HG03457 (cell line): ENCODE results near the gene CRTC3.
"Not testable (repeated sequence)": the region's sequence is repeated elsewhere in the genome, so short reads cannot be mapped to it uniquely, and the experiment has no call there.

Source experiments
- ATAC-seq: cut with Tn5 transposase; IDR thresholded peaks from one replicate; pipeline ENCODE4 v1.9.1; 2021; ENCODE audit warnings: moderate number of reproducible peaks; ENCODE audit not compliant: unreplicated experiment

CRTC3 gene

DNA sequence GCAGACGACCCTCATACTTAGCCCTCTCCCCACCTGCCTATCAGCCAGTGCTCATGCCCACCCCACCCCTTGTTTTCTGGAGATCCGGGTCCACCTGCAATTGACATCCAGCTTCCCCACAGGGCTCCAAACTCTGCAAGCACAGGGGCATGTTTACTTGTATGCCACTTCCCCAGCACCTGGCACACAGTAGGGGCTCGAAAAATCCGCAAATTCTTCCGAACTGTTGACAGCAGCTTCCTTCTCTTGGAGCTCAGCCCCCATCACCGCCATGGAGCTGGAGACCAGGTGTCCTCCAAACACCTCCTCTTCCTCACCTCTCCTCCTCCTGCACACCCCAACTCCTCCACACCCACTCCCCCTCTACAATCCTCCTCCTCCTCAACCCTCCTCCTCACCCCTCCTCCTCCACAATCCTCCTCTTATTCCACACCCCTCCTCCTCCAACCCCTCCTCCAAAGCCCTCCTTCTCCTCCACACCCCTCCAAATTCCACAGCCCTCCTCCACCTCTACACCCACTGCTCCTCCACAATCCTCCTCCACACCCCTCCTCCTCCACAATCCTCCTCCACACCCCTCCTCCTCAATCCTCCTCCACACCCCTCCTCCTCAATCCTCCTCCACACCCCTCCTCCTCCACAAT, 117.1 kb downstream of the CRTC3 start:
- no peak for ATAC-seq

DNA sequence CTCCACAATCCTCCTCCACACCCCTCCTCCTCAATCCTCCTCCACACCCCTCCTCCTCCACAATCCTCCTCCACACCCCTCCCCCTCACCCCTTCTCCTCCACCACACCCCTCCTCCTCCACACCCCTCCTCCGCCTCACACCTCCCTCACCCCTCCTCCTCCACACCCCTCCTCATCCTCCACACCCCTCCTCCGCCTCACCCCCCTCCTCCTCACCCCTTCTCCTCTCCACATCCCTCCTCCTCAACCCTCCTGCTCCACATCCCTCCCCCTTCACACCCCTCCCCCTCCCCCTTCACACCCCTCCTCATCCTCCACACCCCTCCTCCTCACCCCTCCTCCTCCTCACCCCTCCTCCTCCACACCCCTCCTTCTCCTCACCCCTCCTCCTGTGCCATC, 117.6 kb downstream of the CRTC3 start:
- no peak for ATAC-seq

DNA sequence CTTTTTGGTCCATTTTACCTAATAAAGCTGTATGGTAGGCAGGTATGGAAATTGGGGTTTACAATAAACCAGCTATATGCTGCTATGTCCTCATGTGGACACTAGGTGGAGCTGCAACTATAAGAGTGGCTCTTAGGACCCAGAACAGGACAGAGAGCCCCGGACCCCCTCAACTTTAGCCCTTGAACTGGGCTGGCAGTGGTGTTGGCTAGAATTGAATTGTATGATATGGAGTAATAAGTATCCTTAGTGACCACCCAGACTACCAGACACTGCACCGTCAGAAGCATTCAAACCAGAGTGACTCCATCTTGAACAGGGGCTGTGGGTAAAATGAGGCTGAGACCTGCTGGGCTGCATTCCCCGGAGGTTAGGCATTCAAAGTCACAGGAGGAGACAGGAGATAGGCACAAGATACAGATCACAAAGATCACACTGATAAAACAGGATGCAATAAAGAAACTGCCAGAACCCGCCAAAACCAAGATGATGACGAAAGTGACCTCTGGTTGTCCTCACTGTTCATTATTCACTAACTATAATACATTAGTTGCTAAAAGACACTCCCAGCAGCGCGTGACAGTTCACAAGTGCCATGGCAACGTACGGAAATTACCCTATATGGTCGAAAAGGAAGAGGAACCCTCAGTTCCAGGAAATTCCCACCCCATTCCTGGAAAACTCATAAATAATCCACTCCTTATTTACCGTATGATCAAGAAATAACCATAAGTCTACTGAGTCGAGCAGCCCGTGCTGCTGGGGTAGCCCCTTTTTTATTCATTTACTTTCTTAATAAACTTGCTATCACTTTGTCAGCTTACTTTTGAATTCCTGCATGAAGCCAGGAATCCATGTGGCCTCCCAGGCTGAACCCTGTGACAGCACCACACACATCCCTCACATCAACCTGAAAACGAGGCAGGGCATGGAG, 118.7 kb downstream of the CRTC3 start:
- no peak for ATAC-seq

DNA sequence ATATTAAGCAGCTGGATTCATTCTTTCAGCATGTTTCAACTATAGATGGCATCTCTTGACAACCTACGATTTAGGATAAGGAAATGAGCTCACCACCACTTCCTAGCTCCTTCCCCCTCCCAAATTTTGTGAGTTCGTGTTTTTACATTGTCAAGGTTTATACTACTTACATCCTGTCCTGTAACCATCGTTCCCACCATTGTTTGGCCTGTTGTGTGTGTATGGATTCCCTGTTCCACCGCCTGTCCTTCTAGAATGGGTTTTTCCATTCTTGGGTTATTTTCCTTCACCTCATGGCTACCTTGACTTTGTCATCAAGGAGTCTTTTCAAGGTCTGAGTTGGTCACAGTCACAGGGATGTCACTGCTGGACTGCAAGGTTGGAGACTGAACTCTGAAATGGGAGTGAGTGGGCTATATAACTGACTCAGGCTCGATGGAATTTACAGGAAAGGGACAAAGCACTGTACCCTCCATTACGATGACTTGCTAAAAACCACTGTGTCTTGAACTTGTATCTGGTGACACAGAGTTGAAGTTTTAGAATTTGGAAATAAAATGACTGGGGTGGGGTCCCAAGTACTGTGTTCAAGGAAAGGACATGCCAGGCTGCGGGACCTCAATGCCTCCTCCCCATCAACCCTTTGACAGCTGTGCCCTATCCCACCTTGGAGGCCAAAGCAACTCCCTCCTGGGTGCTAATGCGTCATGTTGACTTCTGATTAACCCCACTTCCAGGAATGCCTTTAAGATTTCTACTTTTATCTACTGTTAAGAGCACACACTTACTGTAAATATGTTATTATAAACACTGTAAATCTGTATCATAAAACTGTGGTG, 120.6 kb downstream of the CRTC3 start:
- ATAC-seq, result no peak

DNA sequence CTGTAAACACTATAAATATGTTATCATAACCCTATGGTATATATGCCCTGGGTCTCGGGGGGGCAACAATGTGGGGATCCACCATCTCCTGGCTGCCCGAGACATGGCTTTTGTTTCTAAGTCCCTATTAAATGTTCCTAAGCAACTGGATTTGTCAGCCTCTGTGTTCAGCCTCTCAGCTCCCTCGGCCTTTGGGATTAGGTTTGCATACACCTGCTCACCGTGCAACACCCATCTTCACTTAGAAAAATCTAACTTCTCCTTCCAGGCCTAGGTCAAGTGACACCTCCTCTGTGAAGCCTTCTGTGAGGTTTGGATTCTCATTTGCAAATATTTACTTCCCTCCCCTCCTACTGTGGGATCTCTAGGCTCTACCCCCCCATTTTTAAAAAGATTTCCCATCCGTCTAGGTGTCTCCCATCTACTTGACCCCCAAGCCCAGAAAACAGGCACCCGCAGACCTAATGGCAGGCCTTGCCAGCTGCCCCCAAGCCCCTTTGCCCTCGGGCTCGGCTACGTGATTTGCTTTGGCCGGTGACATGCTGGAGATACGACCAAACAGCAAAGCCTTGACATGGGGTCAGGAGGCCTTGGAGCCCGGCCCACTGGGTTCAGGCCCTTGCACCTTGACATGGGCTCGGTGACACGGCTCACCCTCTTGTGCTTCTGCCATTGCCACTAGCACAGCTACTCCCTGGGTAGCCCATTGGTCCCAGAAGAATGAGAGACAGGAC, 121.4 kb downstream of the CRTC3 start:
- ATAC-seq, result no peak

DNA sequence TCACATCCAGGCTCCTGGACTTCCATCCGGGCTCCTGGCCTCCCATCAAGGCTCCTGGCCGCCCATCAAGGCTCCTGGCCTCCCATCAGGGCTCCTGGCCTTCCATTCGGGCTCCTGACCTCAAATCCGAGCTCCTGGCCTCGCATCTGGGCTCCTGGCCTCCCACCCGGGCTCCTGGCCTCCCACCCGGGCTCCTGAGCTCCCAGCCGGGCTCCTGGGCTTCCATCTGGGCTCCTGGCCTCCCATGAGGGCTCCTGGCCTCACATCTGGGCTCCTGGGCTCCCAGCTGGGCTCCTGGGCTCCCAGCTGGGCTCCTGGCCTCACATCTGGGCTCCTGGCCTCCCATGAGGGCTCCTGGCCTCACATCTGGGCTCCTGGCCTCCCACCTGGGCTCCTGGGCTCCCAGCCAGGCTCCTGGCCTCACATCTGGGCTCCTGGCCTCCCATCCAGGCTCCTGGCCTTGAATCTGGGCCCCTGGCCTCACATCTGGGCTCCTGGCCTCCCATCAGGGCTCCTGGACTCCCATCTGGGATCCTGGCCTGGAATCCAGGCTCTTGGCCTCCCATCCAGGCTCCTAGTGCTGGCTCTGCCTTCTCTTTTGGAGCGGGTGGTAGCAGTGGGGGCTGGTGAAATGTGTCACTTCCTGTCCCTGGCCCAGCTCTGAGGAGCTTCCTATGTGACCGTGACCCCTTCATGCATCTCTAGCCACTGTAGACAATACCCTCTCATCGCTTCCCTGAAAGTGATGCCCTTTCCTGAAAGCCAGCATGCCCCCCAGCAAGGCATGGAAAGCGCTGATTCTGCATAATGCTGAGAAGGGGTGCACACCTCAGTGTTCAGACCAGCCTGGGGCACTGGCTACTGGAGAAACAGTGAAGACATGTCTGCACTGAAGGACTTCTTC, 124.8 kb downstream of the CRTC3 start:
- no peak for ATAC-seq

DNA sequence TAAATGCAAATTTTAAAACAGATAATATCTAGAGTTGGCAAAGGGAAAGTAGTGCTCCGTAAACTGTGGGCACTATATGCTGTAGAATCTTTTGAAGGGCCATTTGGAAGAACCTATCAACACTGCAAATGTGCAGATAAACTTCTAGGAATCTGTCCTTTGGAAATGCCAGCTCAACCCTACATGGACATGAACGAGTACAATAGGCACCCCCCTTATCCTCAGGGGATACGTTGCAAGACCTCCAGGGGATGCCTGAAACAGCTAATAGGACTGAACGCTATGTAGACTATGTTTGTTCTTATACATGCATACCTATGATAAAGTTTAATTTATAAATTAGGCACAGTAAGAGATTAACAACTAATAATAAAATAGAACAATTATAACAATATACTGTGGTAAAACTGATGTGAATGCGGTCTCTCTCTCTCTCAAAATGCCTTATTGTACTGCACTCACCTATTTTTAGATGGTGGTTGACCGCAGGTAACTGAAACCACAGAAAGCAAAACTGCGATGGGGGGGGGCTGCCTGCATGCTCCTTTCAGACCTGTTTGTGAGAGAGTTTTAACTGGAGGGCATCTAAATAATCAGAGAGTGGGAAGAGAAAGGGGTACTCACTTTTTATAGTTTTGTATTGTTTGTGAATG, 127.9 kb downstream of the CRTC3 start:
- not testable (repeated sequence) for ATAC-seq

DNA sequence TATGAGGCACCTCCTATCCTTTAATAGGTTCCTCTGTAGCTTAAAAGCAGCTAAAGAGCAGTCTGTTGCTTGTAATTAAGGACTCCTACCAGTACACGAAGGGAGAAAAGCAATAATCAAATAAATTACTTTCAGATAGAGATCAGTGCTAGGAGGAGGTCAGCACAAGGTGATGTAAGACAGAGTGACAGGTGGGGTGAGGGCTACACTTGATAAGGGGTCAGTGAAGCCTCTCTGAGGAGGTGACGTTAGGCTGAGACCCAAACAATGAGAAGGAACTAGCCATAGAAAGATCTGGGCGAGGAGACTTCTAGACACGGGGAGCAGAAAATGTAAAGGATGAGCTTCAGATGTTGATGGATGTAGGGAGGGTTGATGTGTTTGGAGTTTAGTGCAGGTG, 129.8 kb downstream of the CRTC3 start:
- ATAC-seq, result no peak

DNA sequence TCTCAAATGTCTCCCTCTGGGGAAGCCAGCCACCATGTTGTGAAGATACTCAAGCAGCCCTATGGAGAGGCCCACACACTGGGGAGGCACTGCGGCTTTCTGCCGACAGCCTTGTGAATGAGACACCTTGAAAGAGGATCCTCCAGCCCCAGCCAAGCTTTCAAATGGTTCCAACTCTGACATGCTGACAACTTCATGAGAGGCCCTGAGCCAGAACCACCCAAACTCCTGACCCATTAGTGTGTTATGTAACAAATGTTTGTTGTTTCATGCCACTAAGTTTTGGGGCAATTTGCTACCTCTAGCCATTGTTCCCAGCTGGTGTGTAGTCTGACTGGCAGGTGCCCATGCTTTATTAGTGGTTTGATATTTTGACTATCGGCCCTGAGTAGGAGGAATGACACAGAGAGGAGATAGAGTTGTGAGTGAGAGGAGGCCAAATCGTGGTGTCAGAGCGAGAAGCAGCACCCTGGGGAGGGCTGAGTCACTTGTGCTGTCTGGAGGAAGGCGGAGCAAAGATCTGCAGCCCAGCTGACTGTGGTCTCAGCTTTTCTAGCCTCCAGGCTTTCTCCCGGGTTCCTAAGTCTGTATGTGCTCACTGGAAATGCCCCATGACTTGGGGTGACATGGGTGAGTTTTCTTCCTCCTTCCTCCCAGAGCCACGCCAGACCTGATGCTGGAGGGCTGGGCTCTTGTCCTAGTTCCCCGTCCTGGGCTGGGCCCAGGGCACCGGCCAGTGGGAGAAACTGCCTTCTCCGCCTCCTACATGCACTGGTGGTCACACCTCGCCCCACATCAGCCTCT, 130.7 kb downstream of the CRTC3 start:
- peak; percentile 51 for ATAC-seq

DNA sequence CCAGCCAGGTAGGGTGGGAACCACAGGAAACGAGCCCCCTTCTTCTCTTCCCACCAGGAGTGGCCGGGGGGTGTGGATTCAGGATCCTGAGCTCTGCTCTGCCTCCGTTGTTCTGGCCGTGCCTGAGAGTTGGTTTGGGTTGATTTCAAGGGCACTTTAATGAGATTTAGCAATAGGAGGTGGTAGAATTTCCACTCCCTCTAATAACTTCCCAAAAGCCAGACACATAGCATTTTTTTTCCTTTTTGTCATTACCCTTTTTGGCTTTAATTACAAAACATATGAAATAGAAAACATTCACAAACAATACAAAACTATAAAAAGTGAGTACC, 131.2 kb downstream of the CRTC3 start:
- not testable (repeated sequence) for ATAC-seq

DNA sequence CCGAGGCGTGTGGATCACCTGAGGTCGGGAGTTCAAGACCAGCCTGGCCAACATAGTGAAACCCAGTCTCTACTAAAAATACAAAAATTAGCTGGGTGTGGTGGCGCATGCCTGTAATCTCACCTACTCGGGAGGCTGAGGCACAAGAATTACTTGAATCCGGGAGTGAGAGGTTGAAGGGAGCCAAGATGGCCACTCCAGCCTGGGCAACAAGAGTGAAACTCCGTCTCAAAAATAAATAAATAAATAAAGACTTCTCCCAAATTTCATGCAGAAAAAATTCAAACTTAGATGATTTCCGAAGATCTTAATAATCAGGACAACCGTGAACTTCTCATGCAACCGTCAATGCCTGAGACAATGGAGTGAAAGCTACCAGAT, 134.3 kb downstream of the CRTC3 start:
- ATAC-seq, result not testable (repeated sequence)

DNA sequence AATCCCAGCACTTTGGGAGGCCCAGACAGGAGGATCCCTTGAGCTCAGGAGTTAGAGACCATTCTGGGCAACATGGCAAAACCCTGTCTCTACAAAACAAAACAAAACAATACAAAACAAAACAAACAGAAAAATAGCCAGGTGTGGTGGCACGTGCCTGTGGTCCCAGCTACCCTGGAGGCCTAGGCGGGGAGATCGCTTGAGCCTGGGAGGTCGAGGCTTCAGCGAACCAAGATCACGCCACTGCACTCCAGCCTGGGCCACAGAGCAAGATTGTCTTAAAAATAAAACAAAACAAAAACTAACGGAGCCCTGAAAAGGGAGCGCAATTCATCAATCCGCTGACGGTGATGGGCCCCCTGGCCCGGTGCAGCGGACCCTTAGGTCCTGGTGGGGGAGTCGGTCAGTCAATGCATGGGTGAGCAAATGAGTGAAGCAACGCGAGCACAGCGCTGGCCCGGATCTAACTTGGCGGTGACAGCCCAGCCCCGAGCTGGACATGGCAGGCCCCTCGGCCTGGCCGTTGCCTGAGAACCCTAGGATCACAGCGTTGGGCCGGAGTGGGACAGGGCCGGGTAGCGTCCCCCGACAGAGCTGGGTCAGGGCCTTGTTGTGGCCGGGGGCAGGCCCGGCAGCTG, 135.0 kb downstream of the CRTC3 start:
- ATAC-seq, result no peak

DNA sequence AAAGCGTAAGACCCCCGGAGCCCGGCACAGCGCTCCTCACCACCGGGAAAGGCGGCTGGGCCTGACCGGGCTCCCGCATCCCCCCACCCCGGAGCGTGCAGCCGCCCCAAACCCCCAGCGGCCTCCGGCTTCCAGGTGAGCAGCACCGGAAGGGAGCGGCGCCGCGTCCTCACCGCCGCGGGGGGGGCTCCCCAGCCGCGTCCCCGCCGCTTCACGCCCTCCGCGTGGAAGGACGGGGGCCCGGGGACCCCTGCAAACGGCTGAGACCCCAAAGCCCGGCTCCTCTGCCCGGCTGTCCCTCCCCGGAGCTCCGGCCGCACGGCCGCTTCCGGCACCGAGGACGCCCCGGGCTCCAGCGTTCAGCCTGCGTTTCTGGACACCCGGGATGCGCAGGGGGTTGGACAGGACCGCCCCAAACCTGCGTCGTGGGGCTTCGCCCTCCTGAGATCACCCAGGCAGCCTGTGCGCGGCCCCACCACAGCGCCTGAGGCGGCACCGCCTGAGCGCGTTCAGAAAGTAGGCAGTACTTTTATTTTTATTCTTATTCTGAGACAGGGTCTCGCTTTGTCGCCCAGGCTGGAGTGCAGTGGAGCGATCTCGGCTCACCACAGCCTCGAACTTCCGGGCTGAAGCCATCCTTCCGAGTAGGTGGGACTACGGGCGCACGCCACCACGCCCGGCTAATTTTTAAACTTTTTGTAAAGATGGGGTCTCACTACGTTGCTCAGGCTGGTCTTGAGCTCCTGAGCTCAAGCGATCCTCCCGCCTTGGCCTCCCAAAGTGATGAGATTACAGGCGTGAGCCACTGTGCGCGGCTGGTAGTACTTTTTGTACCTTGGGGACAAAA, 135.8 kb downstream of the CRTC3 start:
- peak; percentile 60 for ATAC-seq

DNA sequence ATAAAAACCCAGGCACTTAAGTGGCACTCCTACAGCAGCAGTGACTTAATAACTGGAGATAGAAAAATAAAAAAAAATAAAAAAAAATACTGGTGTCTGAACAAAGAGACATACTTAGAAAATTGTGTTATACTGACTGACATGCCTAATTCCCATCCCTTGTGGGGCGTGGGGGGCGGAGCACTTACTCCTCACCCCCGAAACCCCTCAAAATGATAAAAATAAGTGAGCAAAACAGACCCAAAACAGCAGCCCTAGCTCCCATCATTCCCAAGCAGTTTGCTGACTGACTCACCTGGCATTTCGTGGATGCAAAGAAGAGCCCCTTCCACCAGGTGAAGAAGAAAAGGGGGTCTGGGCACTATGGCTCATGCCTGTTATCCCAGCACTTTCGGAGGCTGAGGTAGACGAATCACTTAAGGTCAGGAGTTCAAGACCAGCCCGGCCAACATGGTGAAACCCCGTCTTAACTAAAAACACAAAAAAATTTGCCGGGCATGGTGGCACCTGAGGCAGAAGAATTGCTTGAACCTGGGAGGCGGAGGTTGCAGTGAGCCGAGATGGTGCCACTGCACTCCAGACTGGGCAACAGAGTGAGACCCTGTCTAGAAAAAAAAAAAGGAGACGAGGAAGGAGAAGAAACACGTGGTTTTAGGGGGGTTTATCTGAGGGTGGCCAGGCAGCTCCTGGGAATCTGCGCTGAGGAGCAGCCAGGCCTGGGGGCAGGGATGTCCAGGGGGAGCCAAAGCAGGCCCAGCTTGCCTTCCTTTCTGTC, 136.6 kb downstream of the CRTC3 start:
- no peak for ATAC-seq

DNA sequence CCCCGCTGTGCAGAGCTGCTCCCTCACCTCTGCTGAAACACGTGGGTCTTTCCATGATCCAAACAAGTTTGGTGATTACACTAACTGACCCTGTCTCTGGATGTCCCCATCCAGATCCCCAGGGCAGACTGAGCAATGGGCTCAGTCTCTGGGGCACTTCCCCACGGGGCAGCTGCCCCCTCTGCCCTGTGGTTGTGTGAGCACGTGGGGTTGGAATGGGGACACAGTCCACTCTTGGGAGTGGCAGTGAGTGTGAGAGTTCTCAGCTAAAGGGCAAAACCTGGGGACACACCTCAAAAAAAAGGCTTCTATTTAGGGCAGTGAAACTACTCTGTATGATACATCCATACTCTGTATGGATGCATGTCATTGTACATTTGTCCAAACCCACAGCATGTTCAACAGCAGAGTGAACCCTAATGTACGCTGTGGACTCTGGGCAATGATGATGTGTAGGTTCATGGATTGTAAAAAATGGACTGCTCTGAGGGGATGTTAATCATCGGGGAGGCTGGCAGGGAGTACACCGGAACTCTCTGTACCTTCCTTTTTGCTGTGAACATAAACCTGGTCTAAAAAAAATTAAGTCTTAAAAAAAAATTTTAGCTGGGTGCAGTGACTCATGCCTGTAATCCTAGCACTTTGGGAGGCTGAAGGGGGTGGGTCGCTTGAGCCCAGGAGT, 137.5 kb downstream of the CRTC3 start:
- ATAC-seq, result no peak
